Measurements from ENCODE around the gene PGM2L1.

DNA sequence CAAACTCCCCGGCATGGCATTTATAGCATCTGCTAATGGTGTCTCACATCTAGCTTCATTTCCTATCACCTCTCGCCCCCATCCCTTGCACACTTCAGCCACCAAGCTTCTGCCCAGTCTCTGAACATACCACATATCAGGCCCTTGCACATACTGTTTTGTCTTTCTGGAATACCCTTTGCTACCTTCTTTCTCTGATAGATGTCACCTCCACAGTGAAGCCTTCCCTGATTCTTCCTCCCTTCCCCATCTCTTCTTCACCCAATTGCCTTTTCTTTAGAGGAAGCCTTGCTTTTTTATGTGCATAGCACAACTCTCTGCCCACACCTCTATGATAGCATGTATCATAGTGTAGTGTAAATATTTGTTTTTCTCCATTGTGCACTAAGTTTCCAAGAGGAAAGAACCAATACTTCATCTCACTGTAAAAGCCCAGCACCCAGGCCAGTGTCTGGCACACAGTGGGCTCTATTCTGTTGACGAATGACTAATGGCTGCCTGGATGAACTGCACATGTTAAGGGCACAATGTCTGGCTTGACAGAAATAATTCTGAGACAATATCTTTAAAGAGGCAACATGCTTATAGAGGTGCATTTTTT is 114.6 kb downstream of the PGM2L1 start:
- TF ChIP-seq, protein P1, sequence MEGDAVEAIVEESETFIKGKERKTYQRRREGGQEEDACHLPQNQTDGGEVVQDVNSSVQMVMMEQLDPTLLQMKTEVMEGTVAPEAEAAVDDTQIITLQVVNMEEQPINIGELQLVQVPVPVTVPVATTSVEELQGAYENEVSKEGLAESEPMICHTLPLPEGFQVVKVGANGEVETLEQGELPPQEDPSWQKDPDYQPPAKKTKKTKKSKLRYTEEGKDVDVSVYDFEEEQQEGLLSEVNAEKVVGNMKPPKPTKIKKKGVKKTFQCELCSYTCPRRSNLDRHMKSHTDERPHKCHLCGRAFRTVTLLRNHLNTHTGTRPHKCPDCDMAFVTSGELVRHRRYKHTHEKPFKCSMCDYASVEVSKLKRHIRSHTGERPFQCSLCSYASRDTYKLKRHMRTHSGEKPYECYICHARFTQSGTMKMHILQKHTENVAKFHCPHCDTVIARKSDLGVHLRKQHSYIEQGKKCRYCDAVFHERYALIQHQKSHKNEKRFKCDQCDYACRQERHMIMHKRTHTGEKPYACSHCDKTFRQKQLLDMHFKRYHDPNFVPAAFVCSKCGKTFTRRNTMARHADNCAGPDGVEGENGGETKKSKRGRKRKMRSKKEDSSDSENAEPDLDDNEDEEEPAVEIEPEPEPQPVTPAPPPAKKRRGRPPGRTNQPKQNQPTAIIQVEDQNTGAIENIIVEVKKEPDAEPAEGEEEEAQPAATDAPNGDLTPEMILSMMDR (conservative IDR thresholded peaks at IDR 0.05; ENCODE audit: low read depth in 2 of 2) = no peak
- TF ChIP-seq, protein P2, sequence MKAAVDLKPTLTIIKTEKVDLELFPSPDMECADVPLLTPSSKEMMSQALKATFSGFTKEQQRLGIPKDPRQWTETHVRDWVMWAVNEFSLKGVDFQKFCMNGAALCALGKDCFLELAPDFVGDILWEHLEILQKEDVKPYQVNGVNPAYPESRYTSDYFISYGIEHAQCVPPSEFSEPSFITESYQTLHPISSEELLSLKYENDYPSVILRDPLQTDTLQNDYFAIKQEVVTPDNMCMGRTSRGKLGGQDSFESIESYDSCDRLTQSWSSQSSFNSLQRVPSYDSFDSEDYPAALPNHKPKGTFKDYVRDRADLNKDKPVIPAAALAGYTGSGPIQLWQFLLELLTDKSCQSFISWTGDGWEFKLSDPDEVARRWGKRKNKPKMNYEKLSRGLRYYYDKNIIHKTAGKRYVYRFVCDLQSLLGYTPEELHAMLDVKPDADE (IDR thresholded peaks at IDR 0.05) = no peak
- TF ChIP-seq, protein P3, sequence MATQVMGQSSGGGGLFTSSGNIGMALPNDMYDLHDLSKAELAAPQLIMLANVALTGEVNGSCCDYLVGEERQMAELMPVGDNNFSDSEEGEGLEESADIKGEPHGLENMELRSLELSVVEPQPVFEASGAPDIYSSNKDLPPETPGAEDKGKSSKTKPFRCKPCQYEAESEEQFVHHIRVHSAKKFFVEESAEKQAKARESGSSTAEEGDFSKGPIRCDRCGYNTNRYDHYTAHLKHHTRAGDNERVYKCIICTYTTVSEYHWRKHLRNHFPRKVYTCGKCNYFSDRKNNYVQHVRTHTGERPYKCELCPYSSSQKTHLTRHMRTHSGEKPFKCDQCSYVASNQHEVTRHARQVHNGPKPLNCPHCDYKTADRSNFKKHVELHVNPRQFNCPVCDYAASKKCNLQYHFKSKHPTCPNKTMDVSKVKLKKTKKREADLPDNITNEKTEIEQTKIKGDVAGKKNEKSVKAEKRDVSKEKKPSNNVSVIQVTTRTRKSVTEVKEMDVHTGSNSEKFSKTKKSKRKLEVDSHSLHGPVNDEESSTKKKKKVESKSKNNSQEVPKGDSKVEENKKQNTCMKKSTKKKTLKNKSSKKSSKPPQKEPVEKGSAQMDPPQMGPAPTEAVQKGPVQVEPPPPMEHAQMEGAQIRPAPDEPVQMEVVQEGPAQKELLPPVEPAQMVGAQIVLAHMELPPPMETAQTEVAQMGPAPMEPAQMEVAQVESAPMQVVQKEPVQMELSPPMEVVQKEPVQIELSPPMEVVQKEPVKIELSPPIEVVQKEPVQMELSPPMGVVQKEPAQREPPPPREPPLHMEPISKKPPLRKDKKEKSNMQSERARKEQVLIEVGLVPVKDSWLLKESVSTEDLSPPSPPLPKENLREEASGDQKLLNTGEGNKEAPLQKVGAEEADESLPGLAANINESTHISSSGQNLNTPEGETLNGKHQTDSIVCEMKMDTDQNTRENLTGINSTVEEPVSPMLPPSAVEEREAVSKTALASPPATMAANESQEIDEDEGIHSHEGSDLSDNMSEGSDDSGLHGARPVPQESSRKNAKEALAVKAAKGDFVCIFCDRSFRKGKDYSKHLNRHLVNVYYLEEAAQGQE (IDR thresholded peaks at IDR 0.05; ENCODE audit: unreplicated experiment) = no peak
- TF ChIP-seq EZH2 (IDR thresholded peaks at IDR 0.05; ENCODE audit: low read depth, unreplicated experiment) (no peak), CREB1 (CRISPR knock-in tag; IDR thresholded peaks at IDR 0.05; ENCODE audit: low read depth) (no peak), EZH2phosphoT487 (IDR thresholded peaks at IDR 0.05; ENCODE audit: unreplicated experiment) (no peak), POLR2AphosphoS5 (IDR thresholded peaks at IDR 0.05; ENCODE audit: low read depth) (no peak)
